NCI-H526 (cell line): ENCODE measurements around the gene SHBG.
A peak's percentile ranks its signal among the peaks of the same experiment; 100 is the strongest.
"Not testable (repeated sequence)": the region's sequence is repeated elsewhere in the genome, so short reads cannot be mapped to it uniquely, and the experiment has no call there.

Experiments
- DNase-seq, 2 experiments: peaks; one replicate each; lab custom pipeline; 2025; lab: John Stamatoyannopoulos, UW

Gene SHBG

DNA sequence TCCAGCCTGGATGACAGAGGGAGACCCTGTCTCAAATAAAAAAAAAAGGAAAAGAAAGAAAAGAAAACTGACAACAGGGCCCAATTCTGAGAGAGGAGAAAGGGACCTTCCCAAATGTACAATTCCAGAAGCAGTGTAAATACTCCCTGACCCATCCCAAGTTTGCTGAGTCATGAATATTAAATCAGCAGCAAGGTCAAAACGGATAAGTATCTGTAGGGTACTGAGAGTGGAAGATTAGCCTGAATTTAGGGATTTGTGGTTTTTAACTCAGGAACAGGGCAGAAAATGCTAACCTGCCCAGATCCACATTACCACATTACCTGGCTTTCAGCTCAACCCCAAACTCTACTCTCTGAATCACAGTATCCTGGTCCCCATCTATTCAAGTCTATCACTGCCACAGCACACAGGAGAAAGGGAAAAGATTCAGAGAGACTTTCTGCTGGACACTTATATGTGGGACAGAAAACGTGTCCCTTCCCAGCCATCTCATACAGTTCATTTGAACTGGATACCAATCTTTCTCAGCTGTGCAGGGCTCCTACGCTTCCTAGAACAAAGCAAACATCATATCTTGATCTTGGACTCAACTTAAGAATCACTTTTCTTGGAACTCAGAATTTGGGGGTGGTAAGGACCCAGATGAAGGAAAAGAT is 18.2 kb upstream of the SHBG start:
- no peak for DNase-seq

DNA sequence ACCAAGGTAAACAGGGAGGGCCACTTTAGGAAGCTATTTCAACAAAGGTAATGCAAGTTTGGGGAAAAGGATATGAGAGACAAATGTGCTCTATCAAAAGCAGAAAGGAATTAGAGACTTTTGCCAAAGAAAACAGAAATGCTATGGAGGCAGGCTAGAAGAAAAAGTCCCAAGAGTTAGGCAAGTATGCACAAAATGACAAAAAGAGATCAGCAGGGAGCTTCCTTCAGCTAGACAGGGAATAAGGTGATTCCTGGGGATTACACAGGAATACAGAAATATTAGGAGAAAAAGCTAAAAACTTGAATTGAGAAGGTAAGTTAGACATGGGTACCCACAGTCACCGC is 17.7 kb upstream of the SHBG start:
- DNase-seq: no peak

DNA sequence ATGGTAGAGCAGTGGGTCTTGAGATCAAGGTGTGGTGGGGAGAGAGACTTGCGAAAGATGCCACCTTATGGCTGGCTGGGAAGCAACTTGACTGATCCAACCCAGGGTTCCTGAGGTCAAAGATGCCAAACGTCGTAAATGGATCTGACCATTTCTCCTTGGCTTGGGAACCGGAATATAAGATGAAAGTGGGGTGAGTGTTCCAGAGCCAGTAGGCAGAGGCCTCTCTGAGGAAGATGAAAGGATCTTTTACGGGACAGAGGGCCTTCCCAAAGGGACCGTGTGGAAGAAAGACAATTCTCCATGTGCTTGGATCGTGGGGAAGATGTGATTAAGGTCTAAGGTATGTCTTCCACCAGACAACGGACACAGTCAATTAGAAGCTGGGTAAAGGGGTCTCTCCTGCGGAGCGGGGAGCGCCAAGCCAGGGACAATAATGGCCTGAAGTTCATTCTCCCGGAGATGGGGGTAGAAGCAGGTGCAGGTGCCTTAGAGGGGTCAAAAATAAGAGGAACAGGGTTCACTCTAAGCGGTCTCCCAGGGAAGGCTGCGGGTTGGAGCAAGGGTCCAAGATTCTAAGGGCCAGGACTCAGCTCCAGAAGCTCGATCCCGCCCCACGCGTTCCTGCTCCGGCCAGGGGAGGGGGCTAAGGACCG is 16.0 kb upstream of the SHBG start:
- DNase-seq: no peak

DNA sequence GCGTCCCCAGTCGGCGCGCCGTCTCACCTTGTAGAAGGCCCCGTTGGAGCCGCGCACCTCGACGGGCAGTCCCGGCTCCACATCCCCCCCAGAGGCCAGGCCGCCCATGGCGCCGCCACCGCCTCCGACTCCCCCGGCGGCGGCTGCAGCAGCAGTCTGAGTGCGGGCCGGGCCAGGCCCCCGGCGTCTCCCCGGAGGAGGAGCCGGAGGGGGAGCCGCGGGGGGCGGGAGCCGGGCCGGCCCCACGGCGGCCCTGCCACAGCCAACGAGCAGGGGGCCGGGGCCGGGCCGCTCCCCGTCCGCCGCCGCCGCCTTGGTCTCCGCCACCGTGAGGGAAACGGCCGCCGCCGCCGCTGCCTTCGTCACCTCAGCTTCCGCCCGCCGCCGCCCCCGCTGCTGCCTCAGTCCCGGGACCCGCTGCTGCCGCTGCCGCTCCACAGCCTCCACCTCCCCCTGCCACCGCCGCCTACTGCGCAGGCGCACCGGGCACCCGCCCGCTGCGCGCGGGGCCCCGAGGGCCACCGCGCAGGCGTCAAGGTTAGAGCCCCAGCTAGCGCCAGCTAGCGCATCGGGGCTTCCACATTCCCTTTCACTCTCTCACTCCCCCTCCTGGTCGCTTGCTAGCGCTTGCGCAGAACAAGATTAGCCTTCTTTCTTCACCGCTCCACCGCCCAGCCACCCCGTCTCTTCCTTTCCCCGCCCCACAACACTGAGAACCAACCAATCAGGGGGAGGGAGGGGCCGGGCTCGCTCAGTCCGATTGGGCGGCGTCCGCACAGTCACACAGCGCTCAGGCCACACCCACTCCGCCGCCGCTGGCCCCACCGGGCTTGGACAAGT is 15.3 kb upstream of the SHBG start, which contains the start of gene FXR2:
Gene FXR2, minus strand, starts transcription at position 473 of the 840 bp plus-strand sequence. Its CDS starts 365 bp downstream, at position 108.
- DNase-seq: peak; percentile 98

DNA sequence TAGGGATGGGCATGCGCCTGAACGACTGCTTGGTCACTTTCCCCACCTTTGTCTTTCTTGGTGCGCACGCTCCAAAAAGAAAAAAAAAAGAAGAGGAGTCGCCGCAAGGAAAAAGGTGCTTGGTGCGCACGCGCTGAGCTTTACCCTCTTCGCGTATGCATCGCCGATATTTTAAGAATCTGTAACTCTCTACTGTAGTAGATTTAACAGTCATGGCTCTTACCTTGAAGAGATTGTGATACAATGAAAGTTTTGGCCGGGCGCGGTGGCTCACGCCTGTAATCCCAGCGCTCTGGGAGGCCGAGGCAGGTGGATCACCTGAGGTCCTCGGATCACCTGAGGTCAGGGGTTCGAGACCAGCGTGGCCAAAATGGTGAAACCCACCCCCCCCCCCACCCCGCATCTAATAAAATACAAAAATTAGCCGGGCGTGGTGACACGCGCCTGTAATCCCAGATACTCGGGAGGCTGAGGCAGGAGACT is 14.6 kb upstream of the SHBG start:
- no peak for DNase-seq

DNA sequence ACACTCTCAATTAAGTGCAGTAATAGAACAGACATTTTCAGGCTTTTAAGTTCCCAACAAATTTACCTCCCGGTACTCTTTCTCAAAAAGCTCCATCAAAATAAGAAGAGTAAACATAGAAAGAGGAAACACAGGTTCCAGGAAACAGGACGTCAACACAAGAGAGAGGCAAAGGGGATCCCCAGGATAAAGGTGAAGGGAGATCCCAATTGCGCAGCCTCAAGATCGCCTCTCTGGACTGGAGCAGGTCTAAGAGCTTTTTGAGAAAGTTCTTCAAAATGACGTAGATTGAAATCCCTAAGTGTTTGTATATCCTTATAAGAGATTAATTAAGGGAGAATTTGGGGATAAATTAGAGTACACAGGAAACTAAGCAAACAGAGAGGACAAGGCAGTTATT is 11.3 kb upstream of the SHBG start:
- DNase-seq: no peak

DNA sequence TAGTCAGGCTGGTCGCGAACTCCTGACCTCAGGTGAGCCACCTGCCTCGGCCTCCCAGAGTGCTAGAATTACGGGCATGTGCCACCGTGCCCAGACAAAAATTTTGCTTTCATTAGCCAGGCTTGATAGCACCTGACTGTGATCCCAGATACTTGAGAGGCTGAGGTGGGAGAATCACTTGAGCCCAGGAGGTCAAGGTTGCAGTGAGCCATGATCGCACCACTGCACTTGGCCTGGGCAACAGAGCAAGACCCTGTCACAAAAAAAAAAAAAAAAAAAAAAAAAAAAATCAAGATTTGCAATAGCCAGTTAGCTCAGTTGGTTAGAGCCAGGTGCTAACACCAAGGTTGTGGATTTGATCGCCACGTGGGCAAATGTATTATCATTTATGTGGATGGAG is 9.1 kb upstream of the SHBG start:
- DNase-seq: no peak

DNA sequence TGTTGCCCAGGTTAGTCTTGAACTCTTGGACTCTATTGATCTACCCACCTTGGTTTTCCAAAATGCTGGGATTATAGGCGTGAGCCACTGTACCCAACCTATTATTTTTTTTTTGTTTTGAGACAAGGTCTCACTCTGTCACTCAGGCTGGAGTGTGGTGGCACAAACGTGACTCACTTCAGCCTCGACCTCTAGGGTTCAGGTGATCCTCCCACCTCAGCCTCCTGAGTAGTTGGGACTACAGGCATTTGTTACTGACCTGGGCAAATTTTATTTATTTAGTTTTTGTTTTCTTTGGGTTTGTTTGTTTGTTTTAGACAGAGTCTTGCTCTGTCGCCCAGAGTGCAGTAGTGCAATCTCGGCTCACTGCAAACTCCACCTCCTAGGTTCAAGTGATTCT is 6.3 kb upstream of the SHBG start:
- DNase-seq: no peak

DNA sequence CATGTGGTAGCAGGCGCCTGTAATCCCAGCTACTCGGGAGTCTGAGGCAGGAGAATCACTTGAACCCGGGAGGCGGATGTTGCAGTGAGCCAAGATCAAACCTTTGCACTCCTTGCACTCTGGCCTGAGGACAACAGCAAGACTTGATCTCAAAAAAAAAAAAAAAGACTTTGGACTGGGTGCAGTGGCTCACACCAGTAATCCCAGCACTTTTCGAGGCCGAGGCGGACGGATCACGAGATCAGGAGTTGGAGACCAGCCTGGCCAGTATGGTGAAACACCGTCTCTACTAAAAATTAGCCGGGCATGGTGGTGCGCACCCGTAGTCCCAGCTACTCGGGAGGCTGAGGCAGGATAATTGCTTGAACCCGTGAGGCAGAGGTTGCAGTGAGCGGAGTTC is 4.2 kb upstream of the SHBG start:
- DNase-seq: not testable (repeated sequence)

DNA sequence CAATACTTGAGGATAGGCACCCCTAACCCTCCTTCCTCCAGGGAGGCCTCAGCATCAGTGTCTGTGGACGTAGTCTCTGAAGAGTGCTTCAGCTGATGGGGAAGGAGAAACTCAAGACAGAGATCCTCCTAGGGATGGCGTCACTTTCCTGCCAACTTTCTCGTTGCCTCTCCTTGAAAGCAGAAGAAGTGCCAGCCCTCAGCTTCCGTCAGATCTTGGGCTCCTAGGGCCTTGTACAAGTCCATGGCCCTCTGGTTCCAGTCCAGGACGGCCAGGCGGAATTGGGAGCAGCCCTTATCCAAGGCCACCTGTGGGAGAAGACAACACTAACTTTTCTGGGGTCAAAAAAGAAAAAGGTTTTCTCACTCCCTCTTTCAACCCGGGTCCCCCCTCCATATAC is 3.6 kb upstream of the SHBG start:
- DNase-seq: no peak

DNA sequence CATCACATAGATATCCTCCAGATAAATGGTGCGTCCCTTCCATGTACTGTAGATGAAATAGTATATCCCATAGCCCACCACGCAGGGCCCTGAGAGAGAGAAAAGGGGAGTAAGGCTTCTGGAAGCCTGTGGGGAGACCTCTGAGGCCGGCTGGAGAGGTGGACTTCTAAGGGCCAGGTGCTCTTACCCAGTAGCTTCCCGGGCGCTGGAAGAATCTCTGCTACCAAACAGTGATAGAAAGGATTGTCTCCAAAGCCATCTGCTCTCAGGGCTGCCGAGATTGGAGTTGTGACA is 3.0 kb upstream of the SHBG start:
- no peak for DNase-seq

DNA sequence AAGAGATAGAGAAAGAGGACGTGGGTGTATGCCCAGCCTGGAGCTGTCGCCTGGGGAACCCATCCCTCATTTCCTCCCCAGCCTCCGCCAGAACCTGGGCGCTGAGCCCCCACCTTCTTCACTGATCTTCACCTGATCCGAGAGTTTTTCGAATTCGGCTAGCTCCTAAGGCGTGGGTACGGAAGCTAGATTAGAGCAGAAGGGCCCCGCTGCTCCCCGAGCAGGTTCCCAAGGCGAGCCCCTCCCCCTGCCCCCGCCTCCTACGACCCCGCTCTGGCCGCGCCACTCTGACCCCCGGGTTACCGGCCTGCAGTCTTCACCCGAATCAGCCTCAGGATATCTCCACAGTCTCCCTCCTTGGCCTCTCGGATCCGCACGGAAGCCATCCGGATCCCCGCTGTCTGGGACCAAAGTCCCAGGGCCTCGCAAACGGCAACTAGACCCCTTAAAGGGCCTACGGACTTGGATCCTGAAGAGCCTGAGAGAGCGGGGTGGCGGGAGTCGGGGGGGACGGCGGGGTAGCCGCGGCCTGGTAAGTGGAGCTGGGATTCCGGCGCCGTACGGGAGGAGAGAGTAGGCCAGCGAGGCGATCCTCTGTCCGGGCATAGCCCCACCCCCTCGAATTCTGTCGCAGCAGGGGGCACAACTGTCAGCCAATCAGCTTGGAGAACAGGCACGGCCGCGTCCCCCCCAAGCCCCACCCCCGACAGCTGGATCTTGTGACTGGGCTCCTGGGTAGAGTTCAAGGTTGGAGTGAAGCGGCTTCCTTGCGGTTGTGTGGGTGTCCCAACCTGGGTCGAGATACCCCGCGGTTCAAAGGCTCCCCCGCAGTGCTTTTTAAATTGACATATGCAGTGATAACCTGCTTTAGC is 2.4 kb upstream of the SHBG start, which contains the start of gene SAT2:
Gene SAT2, minus strand, starts transcription at position 572 of the 872 bp plus-strand sequence. Its CDS starts 186 bp downstream, at position 386.
- DNase-seq: peak; percentile 43 to 84

DNA sequence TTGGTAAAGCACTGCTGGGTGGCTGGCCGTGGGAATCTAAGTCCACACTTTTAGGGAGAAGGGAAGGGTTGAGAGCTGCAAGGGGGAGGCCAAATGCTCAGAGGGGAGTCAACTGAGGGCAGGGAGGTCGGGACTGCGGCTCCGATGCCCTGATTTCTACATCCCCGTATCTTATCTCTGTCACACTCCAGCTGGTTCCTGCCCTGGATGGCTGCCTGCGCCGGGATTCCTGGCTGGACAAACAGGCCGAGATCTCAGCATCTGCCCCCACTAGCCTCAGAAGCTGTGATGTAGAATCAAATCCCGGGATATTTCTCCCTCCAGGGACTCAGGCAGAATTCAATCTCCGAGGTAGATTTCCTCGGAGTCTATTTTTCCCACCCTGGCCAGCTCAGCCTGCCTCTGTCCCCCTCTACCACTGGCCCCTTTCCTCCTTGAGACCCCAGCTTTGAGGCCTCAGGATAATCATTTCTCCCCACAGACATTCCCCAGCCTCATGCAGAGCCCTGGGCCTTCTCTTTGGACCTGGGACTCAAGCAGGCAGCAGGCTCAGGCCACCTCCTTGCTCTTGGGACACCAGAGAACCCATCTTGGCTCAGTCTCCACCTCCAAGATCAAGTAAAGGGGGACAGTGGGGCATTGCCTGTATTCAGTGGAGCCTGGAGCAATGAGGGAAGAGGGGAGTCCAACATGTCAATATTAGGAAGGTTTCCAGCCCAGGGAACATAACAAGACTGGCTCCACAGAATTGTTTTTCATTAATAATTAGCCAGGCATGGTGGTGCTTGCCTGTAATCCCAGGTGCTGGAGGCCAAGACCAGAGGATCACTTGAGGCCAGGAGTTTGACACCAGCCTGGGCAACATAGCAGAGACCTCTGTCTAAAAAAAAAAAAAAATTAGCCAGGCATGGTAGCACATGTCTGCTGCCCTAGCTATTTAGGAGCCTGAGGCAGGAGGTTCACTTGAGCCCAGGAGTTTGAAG is 1.8 kb downstream of the SHBG start:
- DNase-seq: no peak

DNA sequence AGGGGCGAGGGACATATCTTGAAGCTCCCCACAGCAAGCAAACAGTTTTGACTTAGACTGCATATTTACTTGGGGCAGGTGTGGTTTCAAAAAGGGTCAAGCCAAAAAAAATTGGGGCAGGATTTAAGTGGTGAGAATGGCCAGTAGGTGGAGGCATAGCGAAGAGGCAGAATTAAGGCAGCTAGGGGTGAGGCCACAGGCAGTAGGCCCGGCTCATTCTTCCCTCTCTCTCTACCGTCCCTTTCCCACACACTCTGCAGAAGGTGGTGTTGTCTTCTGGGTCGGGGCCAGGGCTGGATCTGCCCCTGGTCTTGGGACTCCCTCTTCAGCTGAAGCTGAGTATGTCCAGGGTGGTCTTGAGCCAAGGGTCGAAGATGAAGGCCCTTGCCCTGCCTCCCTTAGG is 2.6 kb downstream of the SHBG start:
- DNase-seq: peak in 1 of 2 experiments; percentile 20

DNA sequence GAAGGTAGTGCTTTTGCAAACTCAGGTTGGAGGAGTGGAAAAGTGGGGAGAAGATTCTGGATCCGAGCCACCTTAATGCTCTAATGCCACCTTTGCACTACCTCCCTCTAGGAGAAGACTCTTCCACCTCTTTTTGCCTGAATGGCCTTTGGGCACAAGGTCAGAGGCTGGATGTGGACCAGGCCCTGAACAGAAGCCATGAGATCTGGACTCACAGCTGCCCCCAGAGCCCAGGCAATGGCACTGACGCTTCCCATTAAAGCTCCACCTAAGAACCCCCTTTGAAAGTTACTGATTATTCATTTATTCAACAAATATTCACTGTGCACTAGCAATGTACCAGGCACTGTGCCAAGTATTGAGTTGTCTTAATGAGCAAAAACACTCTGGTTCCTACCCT is 3.2 kb downstream of the SHBG start:
- no peak for DNase-seq

DNA sequence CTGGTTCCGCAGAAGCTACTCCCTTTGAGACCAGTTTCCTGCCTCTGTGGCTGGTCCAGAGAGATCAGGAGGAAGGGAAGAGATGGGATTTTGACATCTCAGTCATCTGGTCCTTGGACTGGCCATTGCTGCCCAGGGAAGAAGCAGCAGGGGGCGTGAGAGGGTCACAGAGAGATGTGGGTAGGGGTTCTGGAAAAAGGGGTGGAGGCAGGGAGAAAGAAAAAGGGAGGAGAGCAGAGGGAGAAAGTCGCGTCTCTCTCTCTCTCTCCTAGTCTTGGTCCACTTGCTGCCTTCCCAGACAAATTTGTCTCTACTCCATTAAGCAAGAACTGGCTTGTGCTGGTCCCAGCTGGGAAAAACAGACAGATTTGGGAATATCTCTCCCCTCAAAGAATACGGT is 4.4 kb downstream of the SHBG start:
- DNase-seq: peak in 1 of 2 experiments; percentile 48

DNA sequence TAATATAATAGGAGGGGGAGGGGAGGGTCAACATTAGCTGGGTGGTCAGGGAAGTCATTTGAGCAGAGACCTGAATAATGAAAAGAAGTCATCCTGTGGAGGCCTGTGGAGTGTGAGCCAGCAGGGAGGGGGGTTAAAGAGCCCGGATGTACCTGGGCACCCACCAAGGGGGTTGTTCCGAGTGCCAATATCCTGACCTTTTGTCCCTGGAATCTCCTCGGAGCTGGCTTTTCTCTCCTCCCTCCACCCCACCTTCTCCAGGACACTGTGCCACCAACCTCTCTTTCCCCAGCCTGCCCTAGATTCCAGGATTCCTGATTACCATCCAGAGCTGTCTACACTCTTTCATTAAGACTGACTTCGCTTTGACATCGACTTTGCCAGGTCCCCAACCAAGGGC is 6.2 kb downstream of the SHBG start:
- no peak for DNase-seq

DNA sequence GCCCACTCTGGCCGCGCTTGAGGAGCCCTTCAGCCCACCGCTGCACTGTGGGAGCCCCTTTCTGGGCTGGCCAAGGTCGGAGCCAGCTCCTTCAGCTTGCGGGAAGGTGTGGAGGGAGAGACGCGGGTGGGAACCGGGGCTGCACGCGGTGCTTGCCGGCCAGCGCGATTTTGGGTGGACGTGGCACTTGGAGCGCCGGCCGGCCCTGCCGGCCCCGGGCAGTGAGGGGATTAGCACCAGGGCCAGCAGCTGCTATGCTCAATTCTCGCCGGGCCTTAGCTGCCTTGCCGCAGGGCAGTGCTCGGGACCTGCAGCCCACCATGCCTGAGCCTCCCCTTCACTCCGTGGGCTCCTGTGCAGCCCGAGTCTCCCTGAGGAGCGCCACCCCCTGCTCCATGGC is 10.8 kb downstream of the SHBG start:
- DNase-seq: no peak

DNA sequence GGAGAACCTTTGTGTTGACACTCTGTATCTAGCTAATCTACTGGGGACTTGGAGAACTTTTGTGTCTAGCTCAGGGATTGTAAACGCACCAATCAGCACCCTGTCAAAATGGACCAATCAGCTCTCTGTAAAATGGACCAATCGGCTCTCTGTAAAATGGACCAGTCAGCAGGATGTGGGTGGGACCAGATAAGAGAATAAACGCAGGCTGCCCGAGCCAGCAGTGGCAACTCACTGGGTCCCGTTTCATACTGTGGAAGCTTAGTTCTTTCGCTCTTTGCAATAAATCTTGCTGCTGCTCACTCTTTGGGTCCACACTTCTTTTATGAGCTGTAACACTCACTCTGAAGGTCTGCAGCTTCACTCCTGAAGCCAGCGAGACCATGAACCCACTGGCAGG is 11.7 kb downstream of the SHBG start:
- DNase-seq: not testable (repeated sequence)

DNA sequence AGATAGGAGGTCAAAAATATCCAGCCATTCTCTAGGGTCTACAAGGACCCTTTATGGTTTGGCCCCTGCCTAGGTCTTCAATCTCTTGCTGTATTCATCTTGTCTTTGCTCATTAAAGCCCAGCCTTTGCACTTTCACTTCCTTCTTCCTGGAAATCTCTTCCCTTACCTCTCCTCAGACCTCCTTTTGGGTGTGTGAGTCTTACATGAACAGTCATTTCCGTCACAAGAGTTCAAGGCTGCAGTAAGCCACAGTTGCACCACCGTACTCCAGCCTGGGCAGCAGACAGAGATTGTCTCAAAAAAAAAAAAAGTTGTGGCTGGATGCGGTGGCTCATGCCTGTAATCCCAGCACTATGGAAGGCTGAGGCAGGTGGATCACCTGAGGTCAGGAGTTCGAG is 14.8 kb downstream of the SHBG start:
- no peak for DNase-seq

DNA sequence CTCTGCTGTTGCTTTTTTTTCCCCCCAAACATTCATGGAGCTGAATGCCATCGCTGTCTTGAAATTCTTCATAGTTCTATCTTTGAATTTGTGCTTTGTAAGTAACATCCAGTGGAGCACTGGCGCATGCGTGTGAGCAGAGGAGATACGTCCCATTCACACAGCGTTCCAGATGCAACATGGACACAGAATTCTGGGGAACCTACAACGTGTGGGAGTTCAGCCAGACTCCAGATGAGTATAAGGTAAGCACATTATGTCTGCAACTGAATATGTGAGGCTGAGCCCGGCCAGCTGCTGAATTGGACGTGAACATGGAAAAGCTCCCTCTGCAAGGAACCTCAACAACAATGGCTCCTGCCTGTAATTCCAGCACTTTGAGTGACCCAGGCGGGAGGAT is 16.5 kb downstream of the SHBG start:
- no peak for DNase-seq
